SKM-1 (cell line): ENCODE measurements around the gene MAML2.

Experiments used
- DNase-seq: peaks from one replicate; lab custom pipeline; 2025; ENCODE audit not compliant: unreplicated experiment; lab: John Stamatoyannopoulos, UW

The MAML2 gene

GRCh38 chr11:96242971-96243647 lies 99.9 kb downstream of the MAML2 start:
- DNase-seq = peak; percentile 71

GRCh38 chr11:96242191-96242847 lies 100.7 kb downstream of the MAML2 start:
- peak; percentile 46 for DNase-seq

GRCh38 chr11:96241331-96241841 lies 101.6 kb downstream of the MAML2 start:
- DNase-seq = no peak

GRCh38 chr11:96238563-96239135 lies 104.3 kb downstream of the MAML2 start:
- no peak for DNase-seq

GRCh38 chr11:96237766-96238266 lies 105.2 kb downstream of the MAML2 start:
- DNase-seq = no peak

- no peak for DNase-seq
These were observed 107.2 kb downstream of the MAML2 start for GRCh38 chr11:96235751-96236150.

- no peak for DNase-seq
These were observed 108.0 kb downstream of the MAML2 start for GRCh38 chr11:96234866-96235441.

GRCh38 chr11:96232132-96232531 lies 110.9 kb downstream of the MAML2 start:
- DNase-seq = no peak

- DNase-seq = peak; percentile 92
These were observed 112.3 kb downstream of the MAML2 start for GRCh38 chr11:96230686-96231085.

- DNase-seq = no peak
These were observed 113.5 kb downstream of the MAML2 start for GRCh38 chr11:96229354-96229977.

- no peak for DNase-seq
These were observed 114.1 kb downstream of the MAML2 start for GRCh38 chr11:96228910-96229309.

- DNase-seq = no peak
These were observed 114.5 kb downstream of the MAML2 start for GRCh38 chr11:96228473-96228891.

- no peak for DNase-seq
These were observed 115.8 kb downstream of the MAML2 start for GRCh38 chr11:96227244-96227643.

- no peak for DNase-seq
These were observed 119.9 kb downstream of the MAML2 start for GRCh38 chr11:96223083-96223482.

GRCh38 chr11:96222102-96222501 lies 120.9 kb downstream of the MAML2 start:
- no peak for DNase-seq

GRCh38 chr11:96221244-96222070 lies 121.5 kb downstream of the MAML2 start:
- DNase-seq = no peak

- no peak for DNase-seq
These were observed 122.9 kb downstream of the MAML2 start for GRCh38 chr11:96219981-96220623.

- no peak for DNase-seq
These were observed 124.1 kb downstream of the MAML2 start for GRCh38 chr11:96218901-96219300.

- no peak for DNase-seq
These were observed 125.0 kb downstream of the MAML2 start for GRCh38 chr11:96218006-96218405.

- no peak for DNase-seq
These were observed 125.8 kb downstream of the MAML2 start for GRCh38 chr11:96217206-96217605.
